HG02588 (cell line): ENCODE measurements around the gene EFCAB6.

Experiments
- ATAC-seq: cut with Tn5 transposase; IDR thresholded peaks from one replicate; pipeline ENCODE4 v1.9.1; 2021; ENCODE audit warnings: mild to moderate bottlenecking, moderate library complexity; ENCODE audit not compliant: unreplicated experiment

Gene EFCAB6

DNA sequence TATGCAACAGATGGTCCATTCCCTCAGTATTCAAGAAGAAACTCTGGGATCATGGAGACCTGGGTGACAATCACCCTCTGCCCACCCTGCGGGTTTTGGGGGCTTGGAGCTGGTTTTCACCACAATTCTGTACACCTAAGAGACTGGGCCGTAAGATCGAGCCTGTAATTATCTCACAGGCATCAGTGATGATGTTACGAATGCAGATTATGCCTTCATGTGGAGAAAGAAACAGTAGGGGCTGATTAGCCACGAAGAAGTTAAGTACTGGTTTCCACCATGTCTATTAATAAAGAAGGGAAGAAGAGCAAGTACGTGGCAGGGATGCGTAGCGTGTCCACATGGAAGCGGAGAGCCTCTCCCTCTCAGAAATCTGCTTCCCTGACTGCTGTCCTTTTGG is 5.3 kb upstream of the EFCAB6 start:
- ATAC-seq = no peak

DNA sequence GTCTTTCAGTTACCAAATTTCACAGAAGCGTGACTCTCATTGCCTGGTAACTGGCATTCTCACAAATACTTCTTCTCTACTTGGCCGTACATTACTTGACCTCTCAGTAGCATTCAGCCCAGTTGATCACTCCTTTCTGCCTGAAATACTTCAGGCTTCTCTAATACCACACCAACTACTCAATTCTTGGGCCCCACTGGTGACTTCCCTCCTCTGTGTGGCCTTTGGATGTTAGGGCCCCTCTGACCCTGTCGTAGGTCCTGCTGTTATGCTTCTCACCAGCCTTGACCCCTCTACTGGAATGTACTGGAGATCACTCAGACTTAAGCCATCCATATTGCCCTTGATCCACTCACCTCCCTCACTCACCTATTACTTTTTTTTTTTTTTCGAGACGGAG is 2.2 kb upstream of the EFCAB6 start:
- no peak for ATAC-seq

DNA sequence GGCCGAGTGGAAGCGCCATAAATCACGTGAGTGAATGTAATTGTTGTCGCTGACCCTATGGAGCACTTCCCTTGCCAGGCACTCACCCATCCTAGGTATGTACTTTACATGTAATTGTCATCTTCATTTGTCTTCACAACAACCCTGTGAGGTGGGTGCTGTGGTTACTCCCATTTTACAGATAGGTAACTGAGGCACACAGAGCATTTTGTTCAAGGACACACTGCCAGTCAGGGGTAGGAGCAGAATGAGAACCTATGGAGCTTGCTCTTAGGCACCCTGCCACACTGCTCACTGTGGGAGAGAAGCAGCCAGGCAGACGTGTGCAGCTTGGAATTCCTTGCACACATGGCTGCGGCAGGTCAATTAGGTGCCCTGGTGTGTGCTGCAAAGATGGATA is 785 bp upstream of the EFCAB6 start:
- no peak for ATAC-seq

DNA sequence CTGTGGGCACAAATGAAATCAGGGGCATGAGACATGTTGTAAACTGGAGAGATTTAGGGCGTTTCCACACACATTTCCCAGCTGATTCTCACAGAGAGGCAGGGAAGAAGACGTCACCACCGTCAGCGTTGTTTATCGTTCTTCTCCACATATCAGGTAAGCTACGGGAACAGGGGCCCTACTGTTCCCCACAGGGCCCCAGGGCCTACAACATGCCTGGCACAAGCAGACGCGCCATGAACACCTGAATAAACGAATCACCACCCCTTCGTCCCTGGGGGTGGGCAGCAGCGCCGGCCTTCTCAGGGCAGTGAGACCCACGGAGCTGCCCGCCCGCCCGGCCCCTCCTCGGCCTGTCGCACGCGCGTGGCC is 342 bp downstream of the EFCAB6 start:
- peak; percentile 28 for ATAC-seq

DNA sequence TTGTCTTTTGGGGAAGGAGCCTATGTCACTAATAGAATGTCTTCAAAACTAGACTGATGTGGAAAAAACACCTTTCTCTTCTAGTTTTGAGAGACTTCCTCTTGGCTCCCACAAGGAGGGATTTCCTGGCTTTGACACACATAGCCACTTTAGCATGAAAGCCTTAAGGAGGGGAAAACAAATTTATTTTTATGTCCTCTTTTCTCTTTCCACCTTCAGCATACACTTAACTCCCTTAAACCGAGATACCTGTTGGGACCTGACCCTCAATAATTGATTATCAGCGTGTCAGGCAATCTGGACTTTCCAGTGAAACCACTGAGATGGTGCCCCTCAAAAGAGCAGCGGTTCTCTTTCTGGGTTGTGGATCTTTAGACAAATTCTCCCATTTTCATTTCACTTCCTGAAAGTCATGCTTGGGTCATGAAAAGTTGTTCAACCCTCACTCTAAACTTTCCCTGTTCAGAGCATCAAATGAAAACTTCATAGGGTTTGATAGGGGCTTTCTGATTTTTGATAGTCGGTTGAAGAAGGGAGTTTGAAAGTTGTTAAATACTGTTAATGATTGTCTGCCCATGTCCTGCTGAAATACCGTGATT is 9.1 kb downstream of the EFCAB6 start:
- ATAC-seq = no peak

DNA sequence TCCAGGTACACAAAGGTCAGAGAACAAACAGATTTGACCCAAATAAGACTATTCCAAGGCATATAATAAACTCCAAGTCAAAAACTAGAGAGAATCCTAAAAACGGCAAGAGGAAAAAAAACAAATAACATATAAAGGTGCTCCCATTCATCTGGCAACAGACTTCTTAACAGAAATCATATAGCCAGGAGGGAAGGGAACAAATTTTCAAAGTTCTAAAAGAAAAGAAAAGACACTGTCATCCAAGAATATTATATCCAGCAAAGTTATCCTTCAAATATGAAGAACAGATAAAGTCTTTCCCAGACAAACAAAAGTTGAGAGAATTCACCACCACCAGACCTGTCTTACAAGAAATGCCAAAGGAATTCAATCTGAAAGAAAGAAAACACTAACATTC is 11.1 kb downstream of the EFCAB6 start:
- ATAC-seq = no peak

DNA sequence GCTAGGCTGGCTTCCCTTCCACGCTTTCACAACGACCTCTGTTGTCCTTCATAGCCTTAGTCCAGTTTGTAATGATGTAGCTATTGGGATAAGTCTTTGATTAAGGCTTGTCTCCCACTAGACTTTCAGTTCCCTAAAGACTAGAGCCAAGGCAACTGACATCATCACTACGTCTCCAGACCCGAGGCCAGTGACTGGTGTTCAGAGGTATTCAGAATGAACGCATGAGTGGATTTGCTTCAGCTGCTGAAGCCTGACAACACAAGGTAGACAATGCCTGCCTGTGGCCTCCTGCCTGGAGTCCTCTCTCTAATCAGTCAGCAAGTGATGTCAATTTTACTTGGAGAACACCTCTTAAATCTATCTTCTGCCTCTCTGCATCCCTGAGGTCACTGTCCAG is 13.6 kb downstream of the EFCAB6 start:
- no peak for ATAC-seq

DNA sequence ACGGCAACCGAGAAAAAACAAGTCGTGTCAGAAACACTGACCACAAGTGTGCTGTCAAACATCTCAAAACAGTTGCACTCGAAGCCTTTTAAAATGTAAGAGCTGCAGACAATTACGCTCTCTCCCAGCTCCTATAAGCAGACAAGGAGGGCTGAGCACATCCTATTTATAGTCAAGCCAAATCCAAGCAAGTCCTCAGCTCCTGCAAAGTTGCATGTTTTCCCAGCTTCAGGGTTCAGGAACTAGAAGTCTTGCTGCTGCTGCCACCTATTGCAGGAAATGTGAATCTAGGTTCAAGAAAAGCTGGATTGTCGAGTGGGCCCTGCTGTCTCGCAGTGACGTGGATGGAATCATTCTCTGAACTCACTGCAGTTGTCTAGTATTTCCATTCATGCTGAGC is 15.5 kb downstream of the EFCAB6 start:
- no peak for ATAC-seq

DNA sequence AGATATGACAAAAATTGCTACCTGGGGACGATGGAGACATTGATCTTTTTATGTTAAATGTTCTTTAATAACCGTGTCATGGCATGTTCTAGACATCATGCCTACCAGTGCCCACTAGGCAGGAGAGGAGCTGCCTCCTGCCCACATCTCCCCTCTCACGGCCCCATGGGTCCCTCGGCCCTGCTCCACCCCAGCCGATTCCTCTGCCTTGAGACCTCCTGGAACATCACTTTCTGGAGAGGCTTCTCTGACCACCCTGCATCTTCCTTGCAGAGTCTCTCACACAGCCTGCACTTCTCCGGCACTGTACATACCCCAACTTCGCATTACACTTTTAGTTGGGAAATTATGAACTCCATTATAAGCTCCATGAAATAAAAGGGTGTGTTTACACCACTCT is 16.8 kb downstream of the EFCAB6 start:
- no peak for ATAC-seq

DNA sequence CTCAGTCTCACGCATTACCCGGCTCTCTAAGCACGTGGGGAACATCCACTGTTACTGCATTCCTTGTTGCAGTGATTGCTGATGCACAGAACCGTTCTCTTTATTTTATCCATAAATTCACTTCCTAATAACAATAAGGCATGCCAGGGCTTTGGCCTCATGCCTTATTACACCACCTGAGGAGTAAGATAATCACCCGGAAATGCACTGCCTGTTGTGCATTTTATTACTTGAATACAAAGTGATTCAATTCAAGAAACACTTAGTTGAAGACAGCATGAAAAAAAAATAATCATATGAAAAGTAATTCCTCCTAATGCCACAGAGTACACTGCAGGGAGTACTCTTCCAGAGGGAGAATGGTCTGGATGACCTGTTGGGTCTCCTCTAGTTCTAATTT is 19.2 kb downstream of the EFCAB6 start:
- no peak for ATAC-seq

DNA sequence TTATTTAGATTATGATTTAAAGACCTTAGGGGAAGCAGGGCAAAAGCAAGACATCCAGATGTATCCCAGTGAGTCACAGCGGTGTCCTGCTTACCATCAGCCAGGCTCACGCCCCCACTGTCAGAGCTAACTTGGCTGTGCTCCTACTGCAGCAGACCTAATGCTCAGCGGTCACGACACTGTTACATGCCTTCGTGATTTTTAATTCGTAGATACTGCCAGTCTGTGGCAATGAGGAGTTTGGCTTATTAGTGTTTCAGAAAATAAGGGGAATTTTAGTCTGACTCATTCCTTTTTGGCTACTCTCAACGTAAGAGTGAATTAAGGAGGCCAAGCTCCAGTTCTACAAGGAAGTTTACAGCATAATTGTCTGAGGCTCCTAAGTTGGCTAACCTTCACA is 22.7 kb downstream of the EFCAB6 start:
- ATAC-seq = no peak

DNA sequence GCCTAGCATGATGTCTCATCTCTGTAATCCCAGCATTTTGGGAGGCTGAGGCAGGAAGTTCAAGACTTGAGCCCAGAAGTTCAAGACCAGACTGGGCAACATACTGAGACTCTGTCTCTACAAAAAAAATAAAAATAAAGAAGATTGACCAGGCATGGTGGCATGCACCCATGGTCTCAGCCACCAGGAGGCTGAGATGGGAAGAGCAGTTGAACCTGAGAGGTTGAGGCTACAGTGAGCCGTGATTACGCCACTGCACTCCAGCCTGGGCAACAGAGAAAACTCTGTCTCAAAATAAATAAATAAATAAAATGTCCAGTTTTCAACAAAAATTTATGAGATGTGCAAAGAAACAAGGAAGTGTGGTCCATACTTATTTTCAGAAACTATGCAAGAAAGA is 28.3 kb downstream of the EFCAB6 start:
- no peak for ATAC-seq

DNA sequence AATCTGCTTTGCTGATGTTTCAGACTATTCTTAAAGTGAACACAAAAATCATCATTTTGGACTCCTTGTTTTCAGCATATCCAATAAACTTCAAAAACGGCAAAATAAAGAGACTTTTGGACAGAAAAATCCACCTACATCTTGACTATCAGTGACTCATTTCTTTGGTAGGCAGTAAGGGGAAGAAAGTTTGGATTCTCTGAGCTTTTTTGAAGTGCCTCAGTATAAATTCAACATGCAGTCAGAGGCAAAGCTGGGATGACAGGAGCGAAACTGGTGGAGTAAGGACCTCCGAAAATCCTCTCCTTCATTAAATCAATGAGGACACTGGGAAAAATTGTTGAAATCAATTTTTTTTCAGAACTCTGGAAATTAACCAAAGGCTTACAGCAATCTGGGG is 29.7 kb downstream of the EFCAB6 start:
- no peak for ATAC-seq

DNA sequence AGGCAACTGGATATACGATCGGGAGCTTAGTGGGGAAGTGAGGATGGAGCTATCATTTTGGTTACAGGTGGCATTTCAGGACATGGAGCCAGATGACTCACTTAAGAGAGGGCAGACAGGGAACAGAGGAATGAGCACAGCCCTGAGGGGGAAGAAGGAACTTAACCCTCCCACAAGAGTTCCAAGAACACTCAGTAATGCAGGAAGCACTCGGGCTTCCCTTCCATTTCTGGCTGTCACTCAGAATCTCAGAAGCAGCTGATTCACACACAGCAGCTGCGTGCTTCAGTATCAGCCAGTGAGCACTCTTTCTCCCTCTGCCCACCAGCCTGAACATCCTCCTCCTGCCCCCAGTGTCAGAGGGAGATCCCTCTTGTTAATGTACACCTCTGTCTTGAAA is 34.8 kb downstream of the EFCAB6 start:
- ATAC-seq = no peak

DNA sequence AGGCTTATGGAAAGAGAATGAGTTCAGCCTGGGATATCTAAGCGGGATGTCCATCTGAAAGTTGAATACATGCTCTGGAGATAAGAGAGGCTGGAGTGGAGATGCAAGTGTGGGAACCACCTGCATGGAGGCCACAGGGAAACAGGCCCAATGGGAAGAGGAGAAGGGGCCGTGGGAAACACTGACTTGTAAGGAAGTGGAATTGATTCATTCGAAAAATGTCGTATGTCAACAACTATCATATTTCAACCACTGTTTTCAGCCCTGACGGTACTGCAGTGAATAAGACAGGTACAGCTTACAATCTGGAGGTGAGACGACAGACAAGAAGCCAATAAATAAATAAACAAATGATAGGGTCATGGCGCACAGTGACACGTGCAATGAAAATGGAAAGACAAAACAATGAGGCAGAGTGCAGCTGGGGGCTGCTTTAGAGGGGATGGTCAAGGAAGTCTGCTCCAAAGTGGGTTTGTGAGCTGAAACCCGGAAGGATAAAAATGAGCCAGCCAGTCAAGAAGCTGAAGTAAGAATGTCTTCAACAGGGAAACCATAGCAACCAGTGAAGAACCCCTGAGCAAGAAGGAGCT is 35.9 kb downstream of the EFCAB6 start:
- no peak for ATAC-seq

DNA sequence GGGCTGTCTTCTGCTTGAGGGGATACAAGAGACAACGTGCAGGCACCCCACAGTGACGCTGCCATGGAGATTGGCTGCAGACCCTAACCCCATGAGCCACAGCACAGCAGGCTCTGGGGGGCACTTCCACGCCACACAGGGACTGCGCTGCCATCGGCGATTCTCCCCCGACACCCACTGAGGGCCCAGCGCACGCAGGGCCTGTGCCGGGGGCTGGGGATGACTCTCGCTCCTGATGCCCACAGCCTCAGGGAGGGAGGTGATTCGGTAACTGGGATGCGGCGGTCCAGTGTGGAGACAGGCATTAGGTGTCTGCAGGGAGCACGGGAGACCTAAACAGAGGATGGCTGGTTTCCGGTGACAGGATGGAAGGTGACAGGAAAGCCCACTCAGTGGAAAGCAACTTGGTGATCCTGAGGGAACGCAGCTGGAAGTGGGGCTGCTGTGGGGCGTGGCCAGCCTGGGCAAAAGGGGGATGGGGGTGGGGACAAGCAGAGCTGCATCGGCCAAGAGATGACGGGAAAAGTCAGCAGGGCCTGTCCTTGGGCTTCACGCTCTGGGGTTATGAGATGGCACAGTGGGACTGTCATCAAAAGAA is 37.7 kb downstream of the EFCAB6 start:
- no peak for ATAC-seq

DNA sequence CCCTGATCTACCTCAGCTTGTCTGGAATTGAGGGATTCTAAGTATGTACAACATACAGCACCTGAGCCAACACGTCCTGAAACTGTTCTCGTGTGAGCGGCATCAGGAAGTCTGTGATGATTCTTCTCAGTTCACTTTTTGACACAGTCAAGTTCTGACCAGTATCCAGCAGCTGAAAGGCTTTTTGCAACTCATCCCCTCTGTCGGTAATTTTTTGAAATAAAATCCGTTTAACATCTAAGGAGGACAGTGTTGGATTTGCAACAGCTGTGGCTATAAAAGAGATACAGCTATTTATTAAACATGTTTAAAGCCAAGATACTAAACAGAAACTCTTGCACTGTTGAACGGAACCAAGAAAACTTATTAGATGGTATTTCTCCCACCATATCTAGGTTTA is 39.3 kb downstream of the EFCAB6 start:
- no peak for ATAC-seq

DNA sequence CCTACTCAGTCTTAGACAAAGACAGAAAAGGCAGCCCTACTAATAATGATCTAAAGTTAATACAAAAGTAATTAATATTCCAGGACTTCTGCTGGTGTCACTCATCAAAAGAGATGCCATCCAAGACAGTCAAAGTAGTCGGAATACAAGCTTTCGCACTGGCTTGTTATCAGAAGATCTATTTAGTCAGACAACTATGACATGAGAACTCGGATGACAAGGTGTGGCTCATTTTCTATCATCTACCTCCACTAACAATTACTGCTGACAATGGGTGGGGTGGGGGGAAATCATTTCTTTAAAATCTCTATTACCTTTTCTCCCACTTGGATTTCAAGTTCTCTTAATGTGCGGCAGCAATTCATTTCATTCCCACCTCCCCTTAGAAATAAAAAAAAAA is 56.7 kb downstream of the EFCAB6 start:
- ATAC-seq = no peak

DNA sequence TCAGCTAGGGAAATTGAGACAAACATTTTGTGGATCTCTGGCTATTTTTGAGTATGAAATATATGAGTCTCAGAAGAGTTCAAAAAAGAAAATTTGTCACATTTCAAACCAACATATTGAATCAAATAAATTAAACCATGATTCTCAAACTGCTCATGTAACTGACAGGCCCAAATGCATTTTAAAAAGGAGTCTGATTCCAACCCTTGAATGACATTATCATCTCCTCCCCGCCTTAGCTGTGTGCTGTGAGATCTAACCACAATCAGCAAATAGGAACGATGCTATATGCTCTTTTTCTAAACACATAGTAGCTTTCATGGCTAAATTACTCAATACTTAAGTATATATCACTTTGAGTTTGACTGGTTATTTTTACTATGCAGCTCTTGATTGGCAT is 57.1 kb downstream of the EFCAB6 start:
- no peak for ATAC-seq

DNA sequence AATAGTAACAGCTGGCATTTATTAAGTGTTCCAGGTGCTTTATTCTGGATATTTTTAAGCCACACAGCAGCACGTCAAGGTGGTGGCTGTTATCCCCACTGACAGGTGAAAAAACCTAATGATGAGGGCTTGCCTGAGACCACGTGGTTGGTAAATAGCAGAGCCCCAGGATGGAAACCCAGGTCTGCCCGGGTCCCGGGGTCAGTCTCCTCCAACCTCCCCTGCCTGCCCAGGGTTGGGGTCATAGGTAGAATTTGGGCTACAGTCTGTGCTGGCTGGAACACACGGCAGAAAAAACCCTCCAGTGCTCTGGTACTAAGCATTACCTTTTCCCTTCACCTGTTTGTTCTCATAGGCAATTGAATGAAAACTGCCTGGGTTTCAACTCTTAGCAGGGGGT is 57.9 kb downstream of the EFCAB6 start:
- ATAC-seq = no peak

DNA sequence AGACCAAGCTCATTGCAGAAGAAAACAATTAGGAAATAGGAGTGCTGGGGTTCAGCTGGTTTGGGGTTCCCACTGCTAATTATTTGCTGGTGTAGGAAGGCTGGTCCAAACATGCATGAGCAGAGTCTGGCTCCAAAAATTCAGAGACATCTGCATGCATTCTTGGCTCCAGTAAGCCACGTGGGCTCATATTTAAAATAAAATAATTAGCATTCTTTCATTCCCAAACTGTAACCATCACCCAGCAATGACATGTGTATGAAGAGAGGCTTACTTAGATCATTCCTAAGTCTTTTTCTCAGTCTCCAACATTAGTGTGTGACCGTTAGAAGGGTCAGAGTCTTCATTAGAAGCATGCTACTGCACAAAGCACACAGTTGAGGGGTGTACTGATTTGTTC is 58.4 kb downstream of the EFCAB6 start:
- no peak for ATAC-seq

DNA sequence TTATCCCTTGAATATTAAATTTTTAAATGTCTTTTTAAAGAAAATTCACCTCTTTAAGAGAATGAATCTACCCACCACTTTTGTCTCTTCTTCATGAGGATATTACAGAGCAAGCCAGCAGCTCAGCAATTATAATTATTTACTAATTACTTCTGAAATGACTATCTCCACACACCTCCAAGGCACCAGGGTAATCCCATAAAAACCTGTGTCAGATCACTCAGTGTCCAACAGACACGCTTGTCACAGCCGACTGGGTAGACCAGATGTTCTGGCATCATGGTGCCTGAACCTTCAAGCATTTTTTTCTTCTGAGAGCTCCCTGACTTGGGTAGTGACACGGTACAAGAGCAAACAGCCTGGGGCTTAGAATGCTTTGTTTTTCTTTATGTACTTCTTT is 61.4 kb downstream of the EFCAB6 start:
- no peak for ATAC-seq

DNA sequence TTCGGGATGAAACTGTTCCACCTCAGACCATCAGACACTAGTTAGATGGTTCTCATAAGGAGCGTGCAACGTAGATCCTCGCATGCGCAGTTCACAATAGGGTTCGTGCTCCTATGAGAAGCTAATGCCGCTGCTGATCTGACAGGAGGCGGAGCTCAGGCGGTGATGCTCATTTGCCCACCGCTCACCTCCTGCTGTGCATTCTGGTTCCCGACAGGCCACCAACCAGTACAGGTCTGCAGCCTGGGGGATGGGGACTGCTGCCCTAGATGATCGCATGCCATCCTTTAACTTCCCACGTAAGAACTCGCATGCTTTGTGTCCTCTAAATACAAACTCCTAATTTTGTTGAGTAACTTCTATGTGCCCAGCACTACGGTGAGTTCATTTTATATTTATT is 62.6 kb downstream of the EFCAB6 start:
- no peak for ATAC-seq
